Measurements from ENCODE around the gene ERC1. TPM values are rescaled to one million over a fixed set of nuclear protein-coding genes. Genes with fewer than 3 reads are reported as not detected.
"Not testable (repeated sequence)": the region's sequence is repeated elsewhere in the genome, so short reads cannot be mapped to it uniquely, and the experiment has no call there.

ERC1 gene
- total RNA-seq, 5 donors from 2014 or later (not counting 1 experiment from before 2014, with no cell fraction given) = 41.8 to 68.0 (median 46.5) TPM

GRCh38 chr12:1130164-1130563 lies 139.1 kb downstream of the ERC1 start:
- WGBS (ENCODE audit: insufficient coverage) = 93% methylated on average over 2 of the region's 3 CpGs
- H3K4me3 ChIP-seq (ENCODE audit: control insufficient read depth in 1 of 2, extremely low read depth in 1 of 2, low read length in 1 of 2) = no peak overlapping the region
- POLR2A ChIA-PET = interaction anchor here in 1 of 2 donors (0.7 kb wide), 1 partner anchor 328 kb away, joined by 8 read pairs; no protein-coding TSS in a partner anchor
- no peaks in the 10 kb centered on the region for H3K9me3 Mint-ChIP-seq
- H3K9me3 ChIP-seq = no peaks in the 10 kb centered on the region
- peaks cover 2 to 11% of the 10 kb centered on the region in 2 experiments for H3K4me1 ChIP-seq (ENCODE audit: control insufficient read depth in 1 of 2, extremely low read depth in 1 of 2, insufficient read depth in 2 of 2, low read length in 2 of 2)
- H3K36me3 Mint-ChIP-seq = peaks cover 13% of the 10 kb centered on the region
- peak overlapping the region in 1 of 2 donors; percentile 56 for H3K27ac Mint-ChIP-seq
- no peaks in the 10 kb centered on the region for H3K36me3 ChIP-seq (ENCODE audit: control insufficient read depth in 2 of 2, extremely low read depth in 1 of 2, insufficient read depth in 1 of 2, low read length in 1 of 2)
- H3K27me3 ChIP-seq (replicated peaks in 1 of 2; ENCODE audit: control insufficient read depth in 2 of 2, extremely low read depth in 1 of 2, insufficient read depth in 2 of 2, low read length in 1 of 2) = no peaks in the 10 kb centered on the region
- H3K4me1 Mint-ChIP-seq = peaks cover 45 to 51% (median 46%) of the 10 kb centered on the region in 3 donors
- DNase-seq (peak in 2 of 35 experiments; percentile 5 to 6), ATAC-seq (replicated peaks in 1 of 4) (peak in 1 of 4 experiments; percentile 53)
- H3K4me3 Mint-ChIP-seq = no peak overlapping the region
- CTCF ChIA-PET = interaction anchor here (0.5 to 1.7 kb wide), 5 partner anchors 10 to 520 kb away, joined by 3 to 14 read pairs (median 5); no protein-coding TSS in a partner anchor
- no peaks in the 10 kb centered on the region for H3K27me3 Mint-ChIP-seq
- no peak overlapping the region for H3K27ac ChIP-seq (ENCODE audit: low read length)

- no peaks in the 10 kb centered on the region for H3K36me3 ChIP-seq (ENCODE audit: control insufficient read depth in 2 of 2, extremely low read depth in 1 of 2, insufficient read depth in 1 of 2, low read length in 1 of 2)
- peak in 1 of 4 experiments; percentile 33 for ATAC-seq (replicated peaks in 1 of 4)
- Mint-ChIP-seq H3K36me3 (peaks cover 13% of the 10 kb centered on the region), H3K9me3 (no peaks in the 10 kb centered on the region), H3K27me3 (no peaks in the 10 kb centered on the region), H3K4me1 (peaks cover 42 to 49% (median 42%) of the 10 kb centered on the region in 3 donors), H3K27ac (peak overlapping the region in 1 of 2 donors; percentile 56), H3K4me3 (no peak overlapping the region)
- POLR2A ChIA-PET = interaction anchor here in 1 of 2 donors (0.7 kb wide), 1 partner anchor 328 kb away, joined by 8 read pairs; no protein-coding TSS in a partner anchor
- H3K4me1 ChIP-seq (ENCODE audit: control insufficient read depth in 1 of 2, extremely low read depth in 1 of 2, insufficient read depth in 2 of 2, low read length in 2 of 2) = peaks cover 2 to 11% of the 10 kb centered on the region in 2 experiments
- no peaks in the 10 kb centered on the region for H3K27me3 ChIP-seq (replicated peaks in 1 of 2; ENCODE audit: control insufficient read depth in 2 of 2, extremely low read depth in 1 of 2, insufficient read depth in 2 of 2, low read length in 1 of 2)
- DNase-seq = no peak
- no peaks in the 10 kb centered on the region for H3K9me3 ChIP-seq
- H3K4me3 ChIP-seq (ENCODE audit: control insufficient read depth in 1 of 2, extremely low read depth in 1 of 2, low read length in 1 of 2) = no peak overlapping the region
- CTCF ChIA-PET = interaction anchor here in 1 of 2 donors (1.0 to 1.7 kb wide), 3 partner anchors 10 to 13 kb away, joined by 3 to 14 read pairs (median 5); no protein-coding TSS in a partner anchor
- no peak overlapping the region for H3K27ac ChIP-seq (ENCODE audit: low read length)
- 83% methylated on average over 1 of the region's 4 CpGs for WGBS (ENCODE audit: insufficient coverage)
Measured at GRCh38 chr12:1130571-1130970, 139.5 kb downstream of the ERC1 start.

- ChIA-PET CTCF (no interaction called here), POLR2A (no interaction called here)
- DNase-seq (no peak), ATAC-seq (replicated peaks in 1 of 4) (no peak)
- peak overlapping the region; percentile 12 to 62 for H3K27ac Mint-ChIP-seq
- WGBS (ENCODE audit: insufficient coverage) = 0% methylated on average over 1 of the region's 2 CpGs
- no peak overlapping the region for H3K4me3 Mint-ChIP-seq
- no peak overlapping the region for H3K4me3 ChIP-seq (ENCODE audit: control insufficient read depth in 1 of 2, extremely low read depth in 1 of 2, low read length in 1 of 2)
- no peaks in the 10 kb centered on the region for H3K36me3 ChIP-seq (ENCODE audit: control insufficient read depth in 2 of 2, extremely low read depth in 1 of 2, insufficient read depth in 1 of 2, low read length in 1 of 2)
- no peak overlapping the region for H3K27ac ChIP-seq (ENCODE audit: low read length)
- peaks cover 10% of the 10 kb centered on the region for H3K36me3 Mint-ChIP-seq
- H3K27me3 Mint-ChIP-seq = no peaks in the 10 kb centered on the region
- H3K4me1 Mint-ChIP-seq = peaks cover 34 to 37% (median 34%) of the 10 kb centered on the region in 3 donors
- no peaks in the 10 kb centered on the region for H3K9me3 ChIP-seq
- H3K9me3 Mint-ChIP-seq = no peaks in the 10 kb centered on the region
- H3K27me3 ChIP-seq (replicated peaks in 1 of 2; ENCODE audit: control insufficient read depth in 2 of 2, extremely low read depth in 1 of 2, insufficient read depth in 2 of 2, low read length in 1 of 2) = no peaks in the 10 kb centered on the region
- peaks cover 2 to 7% of the 10 kb centered on the region in 2 experiments for H3K4me1 ChIP-seq (ENCODE audit: control insufficient read depth in 1 of 2, extremely low read depth in 1 of 2, insufficient read depth in 2 of 2, low read length in 2 of 2)
Measured at GRCh38 chr12:1131811-1132224, 140.8 kb downstream of the ERC1 start.

- no peaks in the 10 kb centered on the region for H3K36me3 ChIP-seq (ENCODE audit: control insufficient read depth in 2 of 2, extremely low read depth in 1 of 2, insufficient read depth in 1 of 2, low read length in 1 of 2)
- no peak for ATAC-seq (replicated peaks in 1 of 4)
- Mint-ChIP-seq H3K4me1 (peaks cover 34 to 37% (median 34%) of the 10 kb centered on the region in 3 donors), H3K36me3 (peaks cover 8% of the 10 kb centered on the region), H3K4me3 (no peak overlapping the region), H3K27ac (no peak overlapping the region), H3K27me3 (no peaks in the 10 kb centered on the region), H3K9me3 (no peaks in the 10 kb centered on the region)
- no peak overlapping the region for H3K4me3 ChIP-seq (ENCODE audit: control insufficient read depth in 1 of 2, extremely low read depth in 1 of 2, low read length in 1 of 2)
- ChIA-PET POLR2A (interaction anchor here (0.6 kb wide), 2 partner anchors 11 to 73 kb away, joined by 3 to 9 read pairs; no protein-coding TSS in a partner anchor), CTCF (interaction anchor here in 1 of 2 donors (0.7 kb wide), 1 partner anchor 14 kb away, joined by 5 read pairs; no protein-coding TSS in a partner anchor)
- no peaks in the 10 kb centered on the region for H3K9me3 ChIP-seq
- peaks cover 2 to 6% of the 10 kb centered on the region in 2 experiments for H3K4me1 ChIP-seq (ENCODE audit: control insufficient read depth in 1 of 2, extremely low read depth in 1 of 2, insufficient read depth in 2 of 2, low read length in 2 of 2)
- WGBS (ENCODE audit: insufficient coverage) = no CpG with 5 or more reads among the region's 6 CpGs
- DNase-seq = no peak
- H3K27me3 ChIP-seq (replicated peaks in 1 of 2; ENCODE audit: control insufficient read depth in 2 of 2, extremely low read depth in 1 of 2, insufficient read depth in 2 of 2, low read length in 1 of 2) = no peaks in the 10 kb centered on the region
- no peak overlapping the region for H3K27ac ChIP-seq (ENCODE audit: low read length)
Measured at GRCh38 chr12:1132311-1132710, 141.3 kb downstream of the ERC1 start.

GRCh38 chr12:1138691-1139090 lies 147.7 kb downstream of the ERC1 start:
- CTCF ChIA-PET = no interaction called here
- WGBS (ENCODE audit: insufficient coverage) = 89% methylated on average over 1 of the region's 4 CpGs
- Histone ChIP-seq H3K4me3 (ENCODE audit: control insufficient read depth in 1 of 2, extremely low read depth in 1 of 2, low read length in 1 of 2) (no peak overlapping the region), H3K27ac (ENCODE audit: low read length) (no peak overlapping the region), H3K4me1 (ENCODE audit: control insufficient read depth in 1 of 2, extremely low read depth in 1 of 2, insufficient read depth in 2 of 2, low read length in 2 of 2) (no peaks in the 10 kb centered on the region), H3K36me3 (ENCODE audit: control insufficient read depth in 2 of 2, extremely low read depth in 1 of 2, insufficient read depth in 1 of 2, low read length in 1 of 2) (peaks cover 0 to 4% of the 10 kb centered on the region in 2 donors), H3K9me3 (no peaks in the 10 kb centered on the region), H3K27me3 (replicated peaks in 1 of 2; ENCODE audit: control insufficient read depth in 2 of 2, extremely low read depth in 1 of 2, insufficient read depth in 2 of 2, low read length in 1 of 2) (no peaks in the 10 kb centered on the region)
- Mint-ChIP-seq H3K27me3 (no peaks in the 10 kb centered on the region), H3K27ac (no peak overlapping the region), H3K4me1 (peaks cover 0 to 3% (median 2%) of the 10 kb centered on the region in 3 donors), H3K9me3 (no peaks in the 10 kb centered on the region), H3K36me3 (peaks cover 20% of the 10 kb centered on the region), H3K4me3 (no peak overlapping the region)
- no peak for ATAC-seq (replicated peaks in 1 of 4)
- POLR2A ChIA-PET = no interaction called here
- DNase-seq = no peak

GRCh38 chr12:1146758-1147157 lies 155.7 kb downstream of the ERC1 start:
- ATAC-seq (replicated peaks in 1 of 4); DNase-seq; H3K36me3 ChIP-seq (ENCODE audit: control insufficient read depth in 2 of 2, extremely low read depth in 1 of 2, insufficient read depth in 1 of 2, low read length in 1 of 2); H3K4me3 ChIP-seq (ENCODE audit: control insufficient read depth in 1 of 2, extremely low read depth in 1 of 2, low read length in 1 of 2); H3K9me3 Mint-ChIP-seq; H3K9me3 ChIP-seq; H3K27me3 ChIP-seq (replicated peaks in 1 of 2; ENCODE audit: control insufficient read depth in 2 of 2, extremely low read depth in 1 of 2, insufficient read depth in 2 of 2, low read length in 1 of 2); POLR2A ChIA-PET; H3K27ac ChIP-seq (ENCODE audit: low read length); H3K27me3 Mint-ChIP-seq; H3K4me1 Mint-ChIP-seq; H3K27ac Mint-ChIP-seq; H3K4me1 ChIP-seq (ENCODE audit: control insufficient read depth in 1 of 2, extremely low read depth in 1 of 2, insufficient read depth in 2 of 2, low read length in 2 of 2); H3K4me3 Mint-ChIP-seq: not testable (repeated sequence)
- WGBS (ENCODE audit: insufficient coverage) = 100% methylated on average over 1 of the region's 4 CpGs
- peaks cover 57% of the 10 kb centered on the region for H3K36me3 Mint-ChIP-seq
- CTCF ChIA-PET = interaction anchor here (0.6 kb wide), 2 partner anchors 28 to 138 kb away, joined by 3 to 5 read pairs; no protein-coding TSS in a partner anchor

Measured in T-cell (primary cell).